ENCODE results near the gene VAPA. TPM values are rescaled to one million over a fixed set of nuclear protein-coding genes. Genes with fewer than 3 reads are reported as not detected.

VAPA gene
- total RNA-seq, 1 donor from 2014 or later, result 169 TPM

GRCh38 chr18:10006311-10006893, 92.6 kb downstream of the VAPA start:
- DNase-seq (ENCODE audit: low read depth), result no peak

GRCh38 chr18:10008006-10008647, 94.3 kb downstream of the VAPA start:
- Histone ChIP-seq H3K4me3 (ENCODE audit: low read depth, low read length) (no peak overlapping the region), H3K36me3 (ENCODE audit: control insufficient read depth, insufficient read depth, low read length) (no peaks in the 10 kb centered on the region), H3K27me3 (ENCODE audit: control insufficient read depth, insufficient read depth, low read length) (peaks cover 2% of the 10 kb centered on the region)
- no peak for DNase-seq (ENCODE audit: low read depth)
- no peak for TF ChIP-seq CTCF (IDR thresholded peaks at IDR 0.05; ENCODE audit: insufficient read depth, low read length, poor library complexity, severe bottlenecking)

More at GRCh38 chr18:10006311-10006893, 92.6 kb downstream of the VAPA start:
- Histone ChIP-seq H3K36me3 (ENCODE audit: control insufficient read depth, insufficient read depth, low read length) (no peaks in the 10 kb centered on the region), H3K4me3 (ENCODE audit: low read depth, low read length) (no peak overlapping the region), H3K27me3 (ENCODE audit: control insufficient read depth, insufficient read depth, low read length) (peaks cover 2% of the 10 kb centered on the region)
- TF ChIP-seq CTCF (IDR thresholded peaks at IDR 0.05; ENCODE audit: insufficient read depth, low read length, poor library complexity, severe bottlenecking), result no peak

Other genes starting within 250 kb of the VAPA start
- gene RAB31, start 205.7 kb upstream of the VAPA start, total RNA-seq, result 44.2 and 49.7 TPM in 2 replicates
- not detected in 2 replicates for gene TXNDC2, start 28.0 kb upstream of the VAPA start, total RNA-seq